Neural cell (in vitro differentiated cells): Measurements from ENCODE around the gene SERPINB3. TPM values are rescaled to one million over a fixed set of nuclear protein-coding genes. Genes with fewer than 3 reads are reported as not detected.

Experiments used
- H2AFZ ChIP-seq: fragments of 200-600, 300-800 bp; sonication (generic), shearing (Covaris generic); 2 replicates; pipeline ENCODE4 v1.6.0; 2014; ENCODE audit warnings: low read depth, mild to moderate bottlenecking, antibody characterized with exemption, low read length, moderate library complexity
- H3F3A ChIP-seq: fragments of 200-600 bp; shearing (Covaris generic); 2 replicates; pipeline ENCODE4 v1.6.1; 2016; ENCODE audit warnings: mild to moderate bottlenecking, moderate library complexity, mixed read lengths, antibody characterized with exemption, low read length; ENCODE audit not compliant: insufficient read depth, poor library complexity, severe bottlenecking
- H3K27ac ChIP-seq: fragments of 200-600, 300-800 bp; sonication (generic), shearing (Covaris generic); 2 replicates; pipeline ENCODE4 v1.5.1; 2014; ENCODE audit warnings: mild to moderate bottlenecking, low read length, moderate library complexity
- H3K27me3 ChIP-seq: fragments of 300-800, 200-600 bp; sonication (generic), shearing (Covaris generic); 2 replicates; pipeline ENCODE4 v1.6.0; 2014; ENCODE audit warnings: mild to moderate bottlenecking, low read depth, low read length, moderate library complexity; ENCODE audit not compliant: insufficient read depth
- H3K36me3 ChIP-seq: fragments of 300-800, 200-600 bp; sonication (generic), shearing (Covaris generic); 2 replicates; pipeline ENCODE4 v1.5.1; 2014; ENCODE audit warnings: mild to moderate bottlenecking, antibody characterized with exemption, low read length, moderate library complexity; ENCODE audit not compliant: insufficient read depth
- H3K4me2 ChIP-seq: fragments of 300-800, 200-600 bp; sonication (generic), shearing (Covaris generic); 2 replicates; pipeline ENCODE4 v1.6.0; 2014; ENCODE audit warnings: mild to moderate bottlenecking, low read length
- H3K4me3 ChIP-seq: fragments of 300-800, 200-600 bp; sonication (generic), shearing (Covaris generic); 2 replicates; pipeline ENCODE4 v1.5.1; 2014; ENCODE audit warnings: mild to moderate bottlenecking, low read length, moderate library complexity
- H3K79me2 ChIP-seq: fragments of 200-600 bp; shearing (Covaris generic); replicated peaks from 2 replicates; pipeline ENCODE4 v1.6.0; 2014; ENCODE audit warnings: mild to moderate bottlenecking, low read length, moderate library complexity; ENCODE audit not compliant: insufficient read depth
- H3K9ac ChIP-seq: fragments of 300-800, 200-600 bp; sonication (generic), shearing (Covaris generic); 2 replicates; pipeline ENCODE4 v1.6.1; 2016; ENCODE audit warnings: mild to moderate bottlenecking, low read length, mixed read lengths
- H3K9me2 ChIP-seq: fragments of 200-600 bp; shearing (Covaris generic); 2 replicates; pipeline ENCODE4 v1.6.1; 2016; ENCODE audit warnings: mild to moderate bottlenecking, low read length, mixed read lengths; ENCODE audit not compliant: insufficient read depth
- H3K9me3 ChIP-seq: fragments of 200-600, 300-800 bp; sonication (generic), shearing (Covaris generic); 2 replicates; pipeline ENCODE4 v1.6.1; 2016; ENCODE audit warnings: mild to moderate bottlenecking, mixed run types, low read length, moderate library complexity, mixed read lengths
- H4K20me1 ChIP-seq: fragments of 200-600 bp; shearing (Covaris generic); 2 replicates; pipeline ENCODE4 v1.6.1; 2016; ENCODE audit warnings: mild to moderate bottlenecking, mixed run types; ENCODE audit not compliant: insufficient read depth
- EP300 ChIP-seq: fragments of 450-650 bp; conservative IDR thresholded peaks from 2 replicates; pipeline ENCODE4 v1.6.1; 2014; ENCODE audit warnings: antibody characterized with exemption, mild to moderate bottlenecking, moderate library complexity; ENCODE audit not compliant: poor library complexity, severe bottlenecking
- EZH2 ChIP-seq: fragments of 200-600, 300-800 bp; shearing (Covaris generic), sonication (generic); IDR thresholded peaks from 2 replicates; pipeline ENCODE4 v1.6.1; 2014; ENCODE audit warnings: antibody characterized with exemption, low read length, borderline replicate concordance, mild to moderate bottlenecking; ENCODE audit not compliant: insufficient read depth, poor library complexity, severe bottlenecking
- MXI1 ChIP-seq: fragments of 450-650 bp; conservative IDR thresholded peaks from 2 replicates; pipeline ENCODE4 v1.6.1; 2014; ENCODE audit warnings: antibody characterized with exemption, mild to moderate bottlenecking; ENCODE audit not compliant: poor library complexity, severe bottlenecking
- POLR2AphosphoS5 ChIP-seq: IDR thresholded peaks from 2 replicates; pipeline ENCODE4 v1.6.1; 2012
- RAD21 ChIP-seq: fragments of 450-650 bp; conservative IDR thresholded peaks from 2 replicates; pipeline ENCODE4 v1.6.1; 2014; ENCODE audit warnings: antibody characterized with exemption, mild to moderate bottlenecking, moderate library complexity
- SMC3 ChIP-seq: fragments of 450-650 bp; conservative IDR thresholded peaks from 2 replicates; pipeline ENCODE4 v1.6.1; 2014; ENCODE audit warnings: antibody characterized with exemption, mild to moderate bottlenecking, moderate library complexity; ENCODE audit not compliant: poor library complexity
- TAF1 ChIP-seq: IDR thresholded peaks from 2 replicates; pipeline ENCODE4 v1.6.1; 2012; ENCODE audit warnings: low read depth
- polyA plus RNA-seq: library from polyadenylated mRNA; depleted of rRNA; stranded (reverse); fragments of >200 nt; gene quantifications from 2 replicates; pipeline ENCODE4 v1.2.3, GENCODE V29; 2014
- TF ChIP-seq, protein P1 (sequence below): fragments of 450-650 bp; IDR thresholded peaks from 2 replicates; pipeline ENCODE4 v1.5.1; 2014; ENCODE audit warnings: antibody characterized with exemption, mild to moderate bottlenecking, moderate library complexity; ENCODE audit not compliant: poor library complexity, severe bottlenecking
- TF ChIP-seq, protein P2 (sequence below): IDR thresholded peaks from 2 replicates; pipeline ENCODE4 v1.6.1; 2012; ENCODE audit warnings: borderline replicate concordance

The SERPINB3 gene
- polyA plus RNA-seq, 1 donor from 2014 or later, result not detected

DNA sequence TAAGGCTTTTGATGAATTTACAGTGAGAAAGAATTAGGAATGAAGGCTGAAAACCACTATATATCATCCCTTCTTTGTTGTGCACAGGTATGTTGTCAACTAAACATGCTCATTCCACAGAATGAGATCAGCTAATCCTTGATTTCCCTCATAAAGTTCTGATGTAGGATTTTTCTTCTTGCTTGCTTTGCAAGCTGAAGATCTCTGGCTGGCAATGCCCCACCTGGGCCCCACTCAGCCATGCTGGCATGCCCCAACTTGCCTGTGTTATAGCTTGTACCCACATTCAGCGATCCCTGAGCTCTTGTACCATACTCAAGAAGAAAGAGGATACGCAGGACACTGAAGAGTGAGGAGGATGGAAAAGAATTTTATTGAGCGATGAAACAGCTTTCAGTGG lies 23.0 kb upstream of the SERPINB3 start:
- Histone ChIP-seq H3K9me3 (no peaks in the 10 kb centered on the region), H3K4me2 (no peak overlapping the region), H3K79me2 (no peaks in the 10 kb centered on the region), H3K27ac (no peak overlapping the region), H4K20me1 (no peaks in the 10 kb centered on the region), H3K36me3 (no peaks in the 10 kb centered on the region), H3K9me2 (no peaks in the 10 kb centered on the region), H2AFZ (no peak overlapping the region), H3K9ac (no peak overlapping the region), H3K27me3 (no peaks in the 10 kb centered on the region), H3F3A (no peaks in the 10 kb centered on the region), H3K4me3 (no peak overlapping the region)
- TF ChIP-seq SMC3 (no peak), RAD21 (no peak), MXI1 (no peak), EP300 (no peak), POLR2AphosphoS5 (no peak), EZH2 (no peak), TAF1 (no peak)
- TF ChIP-seq, protein P1, sequence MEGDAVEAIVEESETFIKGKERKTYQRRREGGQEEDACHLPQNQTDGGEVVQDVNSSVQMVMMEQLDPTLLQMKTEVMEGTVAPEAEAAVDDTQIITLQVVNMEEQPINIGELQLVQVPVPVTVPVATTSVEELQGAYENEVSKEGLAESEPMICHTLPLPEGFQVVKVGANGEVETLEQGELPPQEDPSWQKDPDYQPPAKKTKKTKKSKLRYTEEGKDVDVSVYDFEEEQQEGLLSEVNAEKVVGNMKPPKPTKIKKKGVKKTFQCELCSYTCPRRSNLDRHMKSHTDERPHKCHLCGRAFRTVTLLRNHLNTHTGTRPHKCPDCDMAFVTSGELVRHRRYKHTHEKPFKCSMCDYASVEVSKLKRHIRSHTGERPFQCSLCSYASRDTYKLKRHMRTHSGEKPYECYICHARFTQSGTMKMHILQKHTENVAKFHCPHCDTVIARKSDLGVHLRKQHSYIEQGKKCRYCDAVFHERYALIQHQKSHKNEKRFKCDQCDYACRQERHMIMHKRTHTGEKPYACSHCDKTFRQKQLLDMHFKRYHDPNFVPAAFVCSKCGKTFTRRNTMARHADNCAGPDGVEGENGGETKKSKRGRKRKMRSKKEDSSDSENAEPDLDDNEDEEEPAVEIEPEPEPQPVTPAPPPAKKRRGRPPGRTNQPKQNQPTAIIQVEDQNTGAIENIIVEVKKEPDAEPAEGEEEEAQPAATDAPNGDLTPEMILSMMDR, result no peak
- TF ChIP-seq, protein P2, sequence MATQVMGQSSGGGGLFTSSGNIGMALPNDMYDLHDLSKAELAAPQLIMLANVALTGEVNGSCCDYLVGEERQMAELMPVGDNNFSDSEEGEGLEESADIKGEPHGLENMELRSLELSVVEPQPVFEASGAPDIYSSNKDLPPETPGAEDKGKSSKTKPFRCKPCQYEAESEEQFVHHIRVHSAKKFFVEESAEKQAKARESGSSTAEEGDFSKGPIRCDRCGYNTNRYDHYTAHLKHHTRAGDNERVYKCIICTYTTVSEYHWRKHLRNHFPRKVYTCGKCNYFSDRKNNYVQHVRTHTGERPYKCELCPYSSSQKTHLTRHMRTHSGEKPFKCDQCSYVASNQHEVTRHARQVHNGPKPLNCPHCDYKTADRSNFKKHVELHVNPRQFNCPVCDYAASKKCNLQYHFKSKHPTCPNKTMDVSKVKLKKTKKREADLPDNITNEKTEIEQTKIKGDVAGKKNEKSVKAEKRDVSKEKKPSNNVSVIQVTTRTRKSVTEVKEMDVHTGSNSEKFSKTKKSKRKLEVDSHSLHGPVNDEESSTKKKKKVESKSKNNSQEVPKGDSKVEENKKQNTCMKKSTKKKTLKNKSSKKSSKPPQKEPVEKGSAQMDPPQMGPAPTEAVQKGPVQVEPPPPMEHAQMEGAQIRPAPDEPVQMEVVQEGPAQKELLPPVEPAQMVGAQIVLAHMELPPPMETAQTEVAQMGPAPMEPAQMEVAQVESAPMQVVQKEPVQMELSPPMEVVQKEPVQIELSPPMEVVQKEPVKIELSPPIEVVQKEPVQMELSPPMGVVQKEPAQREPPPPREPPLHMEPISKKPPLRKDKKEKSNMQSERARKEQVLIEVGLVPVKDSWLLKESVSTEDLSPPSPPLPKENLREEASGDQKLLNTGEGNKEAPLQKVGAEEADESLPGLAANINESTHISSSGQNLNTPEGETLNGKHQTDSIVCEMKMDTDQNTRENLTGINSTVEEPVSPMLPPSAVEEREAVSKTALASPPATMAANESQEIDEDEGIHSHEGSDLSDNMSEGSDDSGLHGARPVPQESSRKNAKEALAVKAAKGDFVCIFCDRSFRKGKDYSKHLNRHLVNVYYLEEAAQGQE, result no peak

DNA sequence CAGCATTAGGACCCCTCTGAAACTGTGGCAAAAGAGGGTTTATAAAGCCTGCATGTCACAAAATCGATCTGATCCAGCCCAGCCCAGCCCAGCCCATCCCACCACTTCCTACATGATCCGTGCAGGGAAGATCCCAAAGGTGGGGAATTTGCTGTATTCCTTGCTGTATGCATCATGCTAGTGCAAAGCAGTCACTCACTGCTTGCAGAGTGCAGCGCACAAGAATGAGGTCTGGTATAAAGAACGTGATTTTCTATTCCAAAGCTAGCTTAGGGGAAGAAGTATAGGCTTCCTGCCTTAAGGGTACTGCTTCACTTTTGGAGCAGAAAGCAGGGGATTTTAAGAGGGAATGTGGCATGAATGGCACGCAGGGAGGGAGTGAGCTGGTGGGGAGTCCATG lies 22.2 kb upstream of the SERPINB3 start:
- Histone ChIP-seq H3K9ac (no peak overlapping the region), H3K79me2 (no peaks in the 10 kb centered on the region), H4K20me1 (no peaks in the 10 kb centered on the region), H3K27me3 (no peaks in the 10 kb centered on the region), H2AFZ (no peak overlapping the region), H3K9me3 (no peaks in the 10 kb centered on the region), H3F3A (no peaks in the 10 kb centered on the region), H3K4me3 (no peak overlapping the region), H3K27ac (no peak overlapping the region), H3K9me2 (no peaks in the 10 kb centered on the region), H3K36me3 (no peaks in the 10 kb centered on the region), H3K4me2 (no peak overlapping the region)
- TF ChIP-seq TAF1 (no peak), SMC3 (no peak), POLR2AphosphoS5 (no peak), EZH2 (no peak), EP300 (no peak), RAD21 (no peak), MXI1 (no peak)
- TF ChIP-seq, protein P2, result no peak
- TF ChIP-seq, protein P1, result no peak
